SU-DHL-6 (cell line): ENCODE measurements around the gene NPW.

ENCODE experiments used
- EZH2phosphoT487 ChIP-seq: fragments of 200-600 bp; sonication (generic), shearing (Covaris generic); conservative IDR thresholded peaks from 2 replicates; pipeline ENCODE4 v1.6.1; 2018; ENCODE audit warnings: mild to moderate bottlenecking, antibody characterized with exemption, low read length, moderate library complexity, mixed read lengths
- TF ChIP-seq, protein P1 (sequence below): fragments of 200-600 bp; sonication (generic); IDR thresholded peaks from one replicate; pipeline ENCODE4 v1.5.1; 2017; ENCODE audit warnings: antibody characterized with exemption, mild to moderate bottlenecking, low read length, moderate library complexity; ENCODE audit not compliant: insufficient read depth, poor library complexity, severe bottlenecking

- TF ChIP-seq, protein P1, sequence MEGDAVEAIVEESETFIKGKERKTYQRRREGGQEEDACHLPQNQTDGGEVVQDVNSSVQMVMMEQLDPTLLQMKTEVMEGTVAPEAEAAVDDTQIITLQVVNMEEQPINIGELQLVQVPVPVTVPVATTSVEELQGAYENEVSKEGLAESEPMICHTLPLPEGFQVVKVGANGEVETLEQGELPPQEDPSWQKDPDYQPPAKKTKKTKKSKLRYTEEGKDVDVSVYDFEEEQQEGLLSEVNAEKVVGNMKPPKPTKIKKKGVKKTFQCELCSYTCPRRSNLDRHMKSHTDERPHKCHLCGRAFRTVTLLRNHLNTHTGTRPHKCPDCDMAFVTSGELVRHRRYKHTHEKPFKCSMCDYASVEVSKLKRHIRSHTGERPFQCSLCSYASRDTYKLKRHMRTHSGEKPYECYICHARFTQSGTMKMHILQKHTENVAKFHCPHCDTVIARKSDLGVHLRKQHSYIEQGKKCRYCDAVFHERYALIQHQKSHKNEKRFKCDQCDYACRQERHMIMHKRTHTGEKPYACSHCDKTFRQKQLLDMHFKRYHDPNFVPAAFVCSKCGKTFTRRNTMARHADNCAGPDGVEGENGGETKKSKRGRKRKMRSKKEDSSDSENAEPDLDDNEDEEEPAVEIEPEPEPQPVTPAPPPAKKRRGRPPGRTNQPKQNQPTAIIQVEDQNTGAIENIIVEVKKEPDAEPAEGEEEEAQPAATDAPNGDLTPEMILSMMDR = no peak
- no peak for TF ChIP-seq EZH2phosphoT487
Observed at GRCh38 chr16:2032285-2033056, 12.9 kb downstream of the NPW start.
